ENCODE measurements around the gene CDH12.
"Not testable (repeated sequence)": the region's sequence is repeated elsewhere in the genome, so short reads cannot be mapped to it uniquely, and the experiment has no call there.

Gene CDH12

DNA sequence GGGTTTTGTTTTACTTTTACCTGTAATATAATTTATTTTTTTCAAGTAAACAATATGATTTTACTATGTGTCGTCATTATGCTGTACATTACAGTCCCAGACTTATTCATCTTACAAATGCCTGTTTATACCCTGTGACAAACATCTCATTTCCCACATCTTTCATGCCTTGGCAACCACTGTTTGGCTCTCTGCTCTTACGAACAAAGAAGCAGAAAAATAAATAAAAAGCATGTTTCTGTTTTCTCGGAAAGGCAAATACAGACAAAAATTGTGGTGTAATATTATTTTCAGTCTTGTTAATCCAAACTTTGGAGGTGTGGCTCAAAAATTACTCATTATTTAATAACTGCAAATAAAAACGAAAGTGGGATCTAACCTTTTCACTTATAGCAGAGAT, 393.0 kb downstream of the CDH12 start:
- no peak for DNase-seq (ENCODE audit: low read depth)

DNA sequence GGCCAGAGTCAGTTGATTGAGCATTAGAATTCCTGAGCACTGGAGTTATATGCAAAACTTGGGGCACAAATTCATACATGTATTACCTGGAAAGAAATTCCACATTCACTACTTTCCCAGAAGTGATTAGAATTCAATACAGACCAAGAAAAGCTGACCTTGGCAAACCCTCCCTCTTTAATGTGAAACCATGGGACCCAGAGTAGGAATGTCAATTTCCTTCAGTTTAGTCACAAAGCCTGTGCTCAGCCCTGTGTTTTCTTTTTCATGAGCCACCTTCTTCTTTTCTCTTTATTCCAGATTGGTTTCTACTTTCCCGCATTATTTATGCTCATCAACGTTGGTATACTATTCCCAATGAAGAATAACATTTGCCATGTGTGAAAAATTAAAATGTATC, 420.2 kb downstream of the CDH12 start:
- no peak for DNase-seq (ENCODE audit: low read depth)

DNA sequence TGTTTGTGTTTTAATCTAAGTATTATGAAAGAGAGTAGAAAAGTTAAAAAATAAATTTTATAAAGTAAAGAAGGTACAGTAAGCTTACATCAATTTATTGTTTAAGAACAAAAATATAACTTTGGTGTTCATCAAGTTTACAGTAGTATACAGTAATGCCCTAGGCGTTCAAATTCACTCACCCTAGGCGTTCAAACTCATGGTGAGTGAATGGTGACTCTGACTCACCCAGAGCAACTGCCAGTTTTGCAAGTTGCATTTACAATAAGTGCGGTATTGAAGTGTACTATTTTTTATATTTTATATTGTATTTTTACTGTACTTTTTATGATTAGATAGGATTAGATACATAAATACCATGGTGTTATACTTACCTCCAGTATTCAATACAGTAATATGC, 421.3 kb downstream of the CDH12 start:
- no peak for DNase-seq (ENCODE audit: low read depth)

DNA sequence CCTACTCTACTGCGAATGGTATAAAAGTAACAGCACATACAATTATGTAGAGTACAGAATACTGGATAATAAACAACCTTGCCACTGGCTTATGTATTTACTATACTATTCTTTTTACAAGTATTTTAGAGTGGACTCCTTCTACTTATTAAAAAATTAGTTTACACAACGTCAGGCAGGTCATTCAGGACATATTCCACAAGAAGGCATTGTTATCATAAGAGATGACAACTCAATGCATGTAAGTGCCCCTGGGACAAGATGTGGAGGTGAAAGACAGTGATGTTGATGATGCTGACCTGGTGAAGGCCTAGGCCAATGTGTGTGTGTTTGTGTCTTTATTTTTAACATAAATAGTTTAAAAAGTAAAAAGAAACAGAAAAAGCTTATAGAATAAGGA, 421.7 kb downstream of the CDH12 start:
- no peak for DNase-seq (ENCODE audit: low read depth)

DNA sequence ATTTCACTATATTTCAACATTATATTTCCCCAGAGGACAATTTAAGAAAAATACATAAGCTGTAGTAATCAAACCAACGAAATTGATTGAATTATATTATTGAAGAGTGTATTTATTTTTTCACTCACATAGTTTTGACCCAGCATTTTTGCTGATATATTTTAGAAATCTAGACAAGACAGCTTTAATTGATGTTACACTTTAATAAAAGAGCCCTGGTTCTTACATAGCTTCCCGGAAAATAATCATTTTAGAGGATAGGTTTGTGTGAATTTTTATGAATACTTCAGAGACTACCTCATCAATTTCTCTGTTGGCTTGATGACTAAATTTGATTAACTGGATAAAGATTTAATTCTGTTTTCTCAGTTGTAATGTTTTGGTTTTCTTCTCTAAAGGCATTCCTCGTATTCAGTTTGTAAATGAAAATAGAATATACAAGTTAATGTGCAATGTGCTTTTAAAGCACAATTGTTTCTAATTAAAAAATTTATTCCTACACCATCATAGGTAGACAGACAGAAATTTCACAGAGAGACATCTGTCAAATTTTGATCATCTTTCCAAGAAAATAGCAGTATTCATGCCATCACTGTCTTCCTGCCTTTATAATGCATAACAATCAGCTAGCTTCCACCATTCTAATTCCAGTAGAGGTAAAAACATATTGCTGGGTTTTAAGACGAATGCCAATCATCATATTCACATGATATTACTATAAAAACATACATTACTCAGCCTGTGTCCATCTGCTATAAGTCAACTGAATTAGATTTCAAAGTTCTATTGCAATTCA, 441.4 kb downstream of the CDH12 start:
- DNase-seq (ENCODE audit: low read depth): no peak

DNA sequence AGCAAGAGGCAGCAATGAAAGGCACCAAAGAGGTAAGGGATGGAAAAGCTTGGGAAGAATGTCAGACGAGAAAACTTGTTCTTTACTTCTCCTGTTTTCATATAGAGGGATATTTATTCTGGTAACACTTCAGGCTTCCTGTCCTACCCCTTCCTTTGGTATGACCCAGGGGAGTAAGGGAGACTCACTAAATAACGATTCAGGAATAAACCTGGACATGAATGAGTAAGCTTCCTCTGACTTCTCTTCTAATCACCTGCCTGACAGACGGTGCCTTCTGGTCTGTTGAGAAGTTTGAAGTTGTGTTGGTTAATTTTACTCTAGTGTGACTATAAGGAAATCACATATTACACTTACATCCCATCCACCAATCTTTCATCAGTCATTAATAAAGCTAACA, 461.2 kb downstream of the CDH12 start:
- no peak for DNase-seq (ENCODE audit: low read depth)

DNA sequence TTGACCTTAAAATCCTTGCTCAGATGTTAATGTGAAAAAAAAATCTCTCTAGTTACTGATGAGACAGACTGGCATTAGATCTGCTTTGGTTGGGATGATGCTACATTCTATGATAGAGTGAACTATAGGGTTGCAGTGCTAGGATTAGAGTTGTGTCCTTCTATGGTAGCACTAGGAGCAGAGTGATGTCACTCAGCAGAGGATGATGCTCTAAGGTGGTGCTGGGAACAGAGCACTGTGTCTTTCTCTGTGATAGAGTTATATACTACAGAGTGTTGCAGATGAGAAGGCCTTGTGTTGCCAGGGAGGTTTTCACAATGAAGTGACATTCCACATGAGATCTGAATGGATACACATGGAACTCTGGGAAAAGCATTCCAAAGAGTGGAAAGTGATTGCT, 462.3 kb downstream of the CDH12 start:
- DNase-seq (ENCODE audit: low read depth): no peak

DNA sequence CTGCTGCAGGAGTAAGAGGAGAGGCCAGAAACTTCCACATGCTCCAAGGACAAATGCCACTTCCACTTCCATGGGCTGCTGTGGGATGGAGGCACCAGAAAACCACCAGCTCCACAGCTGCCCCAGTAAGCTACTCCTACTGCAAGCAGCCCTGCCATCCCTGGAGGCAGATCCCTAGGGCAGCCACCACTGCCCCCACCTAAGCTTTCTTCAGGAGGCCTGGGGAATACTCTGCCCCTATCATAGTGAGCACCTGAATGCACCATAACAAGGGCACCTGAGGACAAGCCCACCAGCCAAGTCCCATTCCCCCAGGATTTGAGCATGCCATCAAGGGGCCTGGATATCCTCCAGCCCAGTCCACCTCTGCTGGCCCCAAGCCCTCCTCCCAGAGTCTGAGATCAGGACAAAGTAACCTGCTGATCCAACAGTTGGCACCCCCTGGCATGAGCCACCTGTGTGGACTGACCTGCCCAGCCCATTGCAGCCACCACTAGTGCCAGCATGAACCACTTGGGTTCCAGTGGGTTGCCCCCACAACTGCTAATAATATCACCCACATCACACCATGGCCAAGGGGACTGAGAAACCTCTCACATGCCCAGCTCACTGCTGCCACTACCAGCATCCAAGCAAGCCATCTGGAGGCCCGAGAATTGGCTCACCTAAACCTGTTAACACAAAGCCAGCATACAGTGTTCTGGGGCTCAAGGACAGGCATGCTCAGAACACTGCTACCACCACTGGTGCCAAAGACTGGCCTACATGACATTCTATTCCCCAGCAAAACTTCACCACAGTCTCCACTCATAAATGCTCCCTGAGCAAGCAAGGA, 480.1 kb downstream of the CDH12 start:
- no peak for DNase-seq (ENCODE audit: low read depth)

DNA sequence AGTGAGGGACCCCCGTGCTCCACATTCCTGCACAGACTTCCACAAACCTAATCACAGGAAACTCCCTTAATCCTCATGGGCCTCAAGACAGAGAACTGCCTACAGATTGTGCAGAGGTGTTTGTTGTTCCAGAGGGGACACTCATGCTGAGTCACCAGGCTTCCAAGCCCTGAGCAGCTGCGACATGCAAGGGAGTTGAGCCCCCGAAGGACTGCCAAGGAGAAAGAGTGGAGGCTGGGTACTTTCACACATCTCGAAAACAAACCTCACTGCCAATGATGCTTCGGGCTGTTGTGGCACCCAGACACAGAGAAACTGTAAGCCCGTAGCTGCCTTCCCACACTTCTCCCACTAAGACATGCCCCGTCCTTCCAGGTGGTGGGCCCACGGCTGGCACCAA, 480.8 kb downstream of the CDH12 start:
- DNase-seq (ENCODE audit: low read depth): no peak

DNA sequence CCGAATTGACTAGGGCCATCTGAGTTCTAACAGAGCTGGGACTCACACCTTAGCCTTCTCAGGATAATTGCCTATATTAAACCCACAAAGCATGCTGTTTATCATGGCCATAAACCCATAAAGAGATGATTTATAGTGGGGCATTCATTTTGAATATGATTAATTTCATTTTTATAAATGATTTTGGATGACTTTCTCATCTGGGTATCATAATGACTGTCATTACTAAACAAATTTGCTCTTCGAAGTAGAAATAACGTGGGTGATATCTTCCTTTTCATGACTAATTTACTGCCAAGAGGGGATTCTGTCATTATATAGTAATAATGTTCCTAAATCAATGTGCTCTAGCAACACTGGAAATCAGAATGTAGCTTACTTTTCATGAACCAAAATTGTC, 498.2 kb downstream of the CDH12 start:
- DNase-seq (ENCODE audit: low read depth): no peak

DNA sequence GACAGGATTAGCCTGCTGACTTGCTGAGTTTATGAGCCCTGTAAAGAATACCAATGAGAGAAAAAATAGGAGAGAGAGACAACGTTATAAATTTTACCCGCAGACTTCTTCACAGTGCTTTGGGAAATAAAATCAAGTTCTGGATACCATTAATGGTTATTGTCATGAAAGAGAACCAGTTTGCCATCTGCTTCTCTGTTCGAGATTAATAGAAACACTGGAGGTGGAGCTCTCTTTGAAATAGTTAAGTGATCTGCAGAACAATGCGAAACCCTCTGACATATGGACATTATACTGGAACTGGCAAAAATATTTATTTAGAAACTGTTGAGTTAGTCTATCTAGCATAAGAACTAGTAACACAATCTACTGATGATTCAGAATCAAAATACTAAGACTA, 500.7 kb downstream of the CDH12 start:
- no peak for DNase-seq (ENCODE audit: low read depth)

DNA sequence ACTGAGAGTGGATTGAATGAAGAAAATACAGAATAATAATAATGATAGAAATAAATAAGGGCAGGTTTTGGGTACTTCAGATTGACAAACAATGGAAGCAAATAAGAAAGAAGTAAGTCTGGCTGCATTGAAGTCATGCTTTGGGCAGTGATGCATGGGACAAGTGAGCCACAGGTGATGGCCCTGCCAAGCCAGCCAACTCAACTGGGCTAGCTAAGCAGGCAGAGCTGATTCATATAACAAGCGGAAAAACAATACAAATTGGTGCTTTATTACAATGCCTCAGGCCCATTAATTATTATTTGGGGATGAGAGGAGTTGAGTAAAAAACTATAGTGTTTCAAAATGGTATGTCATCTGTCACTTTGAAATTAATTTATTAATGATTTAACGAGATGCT, 502.0 kb downstream of the CDH12 start:
- DNase-seq (ENCODE audit: low read depth): no peak

DNA sequence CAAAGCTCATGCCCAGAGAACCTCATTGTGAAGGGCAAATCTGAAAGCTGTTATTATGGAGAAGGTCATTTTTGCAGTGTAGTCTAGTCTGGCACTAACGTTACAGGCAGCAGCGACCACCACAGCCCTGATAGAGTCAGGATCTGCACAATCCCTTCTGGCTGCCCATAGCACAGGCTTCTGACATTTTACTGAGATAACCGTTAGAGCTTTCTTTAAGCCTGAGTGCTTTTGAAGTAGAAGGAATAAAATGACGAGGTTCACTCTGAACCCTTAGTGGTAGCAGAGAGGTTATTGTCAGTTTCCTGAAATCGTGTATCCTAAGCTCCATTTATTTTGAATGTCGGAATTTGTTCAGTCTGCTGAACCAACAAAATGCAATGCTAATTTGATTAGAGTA, 505.1 kb downstream of the CDH12 start:
- DNase-seq (ENCODE audit: low read depth): no peak

DNA sequence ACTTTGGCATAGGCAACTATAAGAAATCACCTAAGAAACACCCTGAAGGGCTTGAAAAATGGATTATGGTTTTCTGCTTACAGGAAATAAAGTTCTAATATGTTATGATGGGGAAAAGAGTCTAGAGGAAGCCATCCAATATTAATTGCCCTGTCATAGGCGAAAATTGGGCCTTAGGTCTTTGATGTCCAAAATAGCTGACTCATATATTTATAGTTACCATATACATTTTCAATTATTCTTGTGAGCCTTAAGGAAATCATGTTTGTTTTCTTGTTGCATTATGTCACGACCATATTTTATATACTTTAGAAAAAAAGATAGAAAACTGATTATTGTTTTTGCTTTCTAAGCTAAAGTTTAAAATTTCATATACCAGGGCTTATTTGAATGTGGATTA, 509.1 kb downstream of the CDH12 start:
- no peak for DNase-seq (ENCODE audit: low read depth)

DNA sequence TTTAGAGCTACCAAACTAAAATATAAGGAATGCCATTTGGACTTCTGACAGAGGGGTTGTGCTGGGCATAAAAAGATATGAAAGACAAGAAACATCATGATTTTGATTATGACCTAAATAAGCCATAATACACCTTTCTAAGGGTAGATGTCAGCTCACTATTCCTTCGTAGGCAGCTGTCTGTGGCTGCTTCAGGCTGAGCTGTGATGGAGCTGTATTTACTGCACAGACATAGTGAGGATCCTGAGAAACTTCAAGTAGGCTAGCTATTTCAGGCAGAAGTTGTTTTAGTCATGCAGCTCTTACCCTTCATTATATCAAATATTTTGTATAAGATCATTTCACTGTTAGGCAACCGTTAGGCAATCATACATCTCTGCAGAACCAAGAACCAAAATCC, 511.7 kb downstream of the CDH12 start:
- DNase-seq (ENCODE audit: low read depth): no peak

DNA sequence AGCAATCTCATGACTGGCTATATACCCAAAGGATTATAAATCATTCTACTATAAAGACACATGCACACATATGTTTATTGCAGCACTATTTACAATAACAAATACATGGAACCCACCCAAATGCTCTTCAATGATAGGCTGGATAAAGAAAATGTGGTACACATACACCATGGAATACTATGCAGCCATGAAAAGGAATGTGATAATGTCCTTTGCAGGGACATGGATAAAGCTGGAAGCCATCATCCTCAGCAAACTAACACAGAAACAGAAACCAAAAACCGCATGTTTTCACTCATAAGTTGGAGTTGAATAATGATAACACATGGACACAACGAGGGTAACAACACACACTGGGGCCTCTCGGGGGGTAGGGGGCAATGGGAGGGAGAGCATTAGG, 520.2 kb downstream of the CDH12 start:
- DNase-seq (ENCODE audit: low read depth): not testable (repeated sequence)

DNA sequence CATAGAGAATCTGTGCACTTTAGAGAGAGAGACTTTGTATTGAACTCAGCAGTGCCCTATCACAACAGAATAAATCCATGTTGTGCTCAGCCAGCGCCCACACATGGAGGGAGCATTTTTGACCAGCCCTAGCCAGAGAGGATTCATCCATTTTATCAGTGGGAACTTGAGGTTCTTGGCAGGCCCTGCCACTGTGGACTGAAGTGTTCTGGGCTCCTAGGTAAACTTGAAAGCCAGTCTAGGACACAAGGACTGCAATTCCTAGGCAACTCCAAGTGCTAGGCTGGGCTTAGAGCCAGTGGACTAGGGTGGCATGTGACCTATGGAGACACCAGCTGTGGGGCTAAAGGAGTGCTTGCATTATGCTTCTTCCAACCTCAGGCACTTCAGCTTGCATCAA, 523.5 kb downstream of the CDH12 start:
- no peak for DNase-seq (ENCODE audit: low read depth)

DNA sequence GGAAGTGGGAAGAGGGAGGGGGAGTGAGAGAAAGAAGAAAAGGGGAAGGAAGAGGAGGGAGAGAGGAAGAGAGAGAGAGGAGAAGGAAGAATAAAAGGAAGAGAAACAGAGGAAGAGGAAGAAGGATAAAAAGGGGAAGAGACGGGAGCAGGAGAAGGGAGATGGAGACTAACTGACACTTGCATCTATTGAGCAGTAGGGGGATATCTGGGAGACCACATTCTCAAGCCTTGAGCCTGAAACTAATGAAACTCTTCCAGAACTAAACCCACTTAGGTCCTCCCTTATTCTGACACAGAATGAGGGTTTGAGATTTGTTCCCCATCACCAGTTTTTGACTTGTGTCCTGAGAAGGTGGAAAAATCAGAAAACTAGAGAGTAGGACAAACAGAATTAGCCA, 533.3 kb downstream of the CDH12 start:
- DNase-seq (ENCODE audit: low read depth): no peak

DNA sequence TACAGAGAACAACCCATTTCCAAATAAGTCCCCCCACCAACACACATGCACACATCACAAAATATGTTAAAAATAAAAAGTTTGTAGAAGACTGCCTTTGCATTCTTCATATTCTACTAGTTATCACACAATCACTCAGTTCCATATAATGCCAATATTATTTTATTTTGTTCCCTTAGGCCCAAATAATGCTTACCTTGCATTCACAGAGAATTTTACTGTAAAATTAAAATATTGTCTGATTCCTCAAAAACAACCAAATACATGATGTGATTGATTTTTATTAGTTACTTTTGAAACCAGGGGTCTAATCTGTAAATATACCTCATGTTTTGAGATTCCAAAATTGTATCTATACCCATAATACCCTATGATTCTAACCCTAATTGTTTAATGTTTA, 536.9 kb downstream of the CDH12 start:
- DNase-seq (ENCODE audit: low read depth): no peak

DNA sequence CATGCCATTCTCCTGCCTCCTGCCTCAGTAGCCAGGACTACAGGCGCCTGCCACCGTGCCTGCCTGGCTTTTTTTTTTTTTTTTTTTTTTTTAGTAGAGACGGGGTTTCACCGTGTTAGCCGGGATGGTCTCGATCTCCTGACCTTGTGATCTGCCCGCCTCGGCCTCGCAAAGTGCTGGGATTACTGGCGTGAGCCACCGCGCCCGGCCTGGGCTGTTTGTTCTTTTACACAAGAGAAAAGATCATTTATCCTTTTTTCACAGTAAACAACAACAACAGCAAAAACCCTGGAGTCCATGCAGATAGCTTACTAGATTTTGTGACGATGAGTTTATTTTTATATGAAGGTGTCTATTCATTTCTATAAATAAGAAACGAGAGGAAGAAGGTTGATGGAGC, 538.1 kb downstream of the CDH12 start:
- not testable (repeated sequence) for DNase-seq (ENCODE audit: low read depth)

DNA sequence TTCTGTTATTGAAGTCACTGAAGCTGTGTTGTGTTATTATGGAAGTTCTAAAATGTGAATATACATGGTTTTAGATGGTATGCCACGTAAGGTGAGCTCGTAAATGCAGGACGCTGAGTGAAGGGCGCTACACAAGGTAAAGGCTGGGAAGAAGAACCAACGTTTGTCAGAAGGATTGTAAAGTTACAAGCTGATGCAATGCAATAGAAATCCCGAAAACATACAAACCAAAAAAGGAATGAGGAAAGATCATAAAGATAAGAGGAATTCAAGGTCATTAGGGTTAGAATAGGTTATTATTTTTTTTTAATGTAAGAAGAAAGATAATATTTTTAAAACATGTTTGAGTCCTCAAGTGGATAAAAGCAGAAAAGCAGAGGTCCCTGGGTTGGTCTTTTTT, 538.6 kb downstream of the CDH12 start:
- DNase-seq (ENCODE audit: low read depth): no peak

DNA sequence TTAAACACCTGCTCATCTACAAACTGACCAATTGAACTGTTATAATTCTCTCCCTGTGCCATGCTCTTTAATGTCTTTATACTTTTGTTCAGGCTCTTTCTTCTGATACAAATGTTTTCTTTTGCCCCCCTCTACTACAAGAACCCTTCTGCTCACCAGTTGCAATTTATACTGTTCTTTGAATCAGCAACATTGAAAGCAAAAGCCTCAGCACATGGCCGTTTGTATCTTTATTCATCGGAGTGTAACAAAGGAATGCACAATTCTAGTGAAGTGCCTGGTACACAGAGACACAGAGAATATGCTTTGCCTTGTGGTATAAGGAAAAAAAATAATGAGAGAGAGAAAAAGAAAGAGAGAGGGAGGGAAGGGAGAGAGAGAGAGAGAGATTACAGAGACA, 547.1 kb downstream of the CDH12 start:
- DNase-seq (ENCODE audit: low read depth): no peak

DNA sequence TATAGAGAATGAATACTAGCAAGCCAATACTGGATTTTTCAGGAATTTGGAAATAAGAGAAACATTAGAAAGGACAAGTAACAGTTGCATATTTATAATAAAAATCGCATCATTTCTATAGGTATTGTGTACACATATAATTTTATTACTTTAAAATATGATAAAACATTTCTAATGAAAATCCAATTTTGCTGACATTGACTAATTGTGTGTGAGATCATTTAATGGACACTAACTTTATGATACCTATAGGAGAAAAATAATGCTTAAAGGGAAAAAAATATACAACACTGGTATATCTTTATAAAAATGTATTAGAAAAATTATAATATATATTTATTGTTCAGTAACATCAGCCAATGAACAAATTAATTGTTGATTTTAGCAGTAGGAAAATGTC, 557.3 kb downstream of the CDH12 start:
- no peak for DNase-seq (ENCODE audit: low read depth)

DNA sequence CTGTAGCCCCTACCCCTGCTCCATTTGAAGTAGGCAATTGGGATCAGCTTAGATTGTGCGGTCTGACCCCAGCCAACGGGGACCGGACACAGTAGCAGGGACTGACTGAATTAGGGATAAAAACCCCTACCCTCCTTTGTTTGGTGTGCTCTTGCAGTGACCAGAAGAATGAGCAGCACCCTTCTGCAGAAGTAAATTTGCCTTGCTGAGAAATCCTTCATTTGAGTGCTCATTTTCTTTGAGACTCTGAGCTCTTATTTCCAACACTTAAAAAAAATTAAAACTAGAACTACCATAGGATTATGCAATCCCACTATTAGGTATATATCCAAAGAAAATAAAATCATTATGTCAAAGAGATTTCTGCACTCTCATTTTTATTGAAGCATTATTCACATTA, 560.0 kb downstream of the CDH12 start:
- no peak for DNase-seq (ENCODE audit: low read depth)

All from stimulated activated CD8-positive, alpha-beta memory T cell treated with anti-CD3 and anti-CD28 coated beads, Interleukin-15, amount 100 ng/mL, for 24 hours (primary cell).